IPS-18c (cell line): ENCODE results near the gene PRRG4.
"Not testable (repeated sequence)": the region's sequence is repeated elsewhere in the genome, so short reads cannot be mapped to it uniquely, and the experiment has no call there.

Experiments
- H3K4me3 ChIP-seq: 2 replicates; pipeline ENCODE4 v1.7.0; 2013; ENCODE audit warnings: low read depth, mild to moderate bottlenecking, low read length, moderate library complexity; ENCODE audit not compliant: insufficient read depth
- H3K9me3 ChIP-seq: one replicate; pipeline ENCODE4 v1.6.1; 2013; ENCODE audit warnings: mild to moderate bottlenecking, low read length, moderate library complexity; ENCODE audit not compliant: control insufficient read depth, insufficient read depth

The PRRG4 gene

GRCh38 chr11:32823617-32824016 lies 6.1 kb upstream of the PRRG4 start:
- not testable (repeated sequence) for H3K4me3 ChIP-seq, H3K9me3 ChIP-seq

- no peaks in the 10 kb centered on the region for H3K9me3 ChIP-seq
- H3K4me3 ChIP-seq: no peak overlapping the region
Observed at GRCh38 chr11:32826113-32826512, 3.6 kb upstream of the PRRG4 start.

- Histone ChIP-seq H3K4me3 (no peak overlapping the region), H3K9me3 (no peaks in the 10 kb centered on the region)
Observed at GRCh38 chr11:32827276-32827675, 2.5 kb upstream of the PRRG4 start.

- H3K4me3 ChIP-seq: peak overlapping the region; percentile 77
- H3K9me3 ChIP-seq: no peaks in the 10 kb centered on the region
Observed at GRCh38 chr11:32829157-32829679, 509 bp upstream of the PRRG4 start.

- Histone ChIP-seq H3K9me3 (no peaks in the 10 kb centered on the region), H3K4me3 (peak overlapping the region; percentile 77)
Observed at GRCh38 chr11:32830413-32830738, 649 bp downstream of the PRRG4 start.

GRCh38 chr11:32830796-32831195 lies 1.1 kb downstream of the PRRG4 start:
- Histone ChIP-seq H3K9me3 (no peaks in the 10 kb centered on the region), H3K4me3 (no peak overlapping the region; the same call in 1 of the 2 replicates)

GRCh38 chr11:32831221-32831620 lies 1.5 kb downstream of the PRRG4 start:
- Histone ChIP-seq H3K4me3 (no peak overlapping the region), H3K9me3 (no peaks in the 10 kb centered on the region)

DNA sequence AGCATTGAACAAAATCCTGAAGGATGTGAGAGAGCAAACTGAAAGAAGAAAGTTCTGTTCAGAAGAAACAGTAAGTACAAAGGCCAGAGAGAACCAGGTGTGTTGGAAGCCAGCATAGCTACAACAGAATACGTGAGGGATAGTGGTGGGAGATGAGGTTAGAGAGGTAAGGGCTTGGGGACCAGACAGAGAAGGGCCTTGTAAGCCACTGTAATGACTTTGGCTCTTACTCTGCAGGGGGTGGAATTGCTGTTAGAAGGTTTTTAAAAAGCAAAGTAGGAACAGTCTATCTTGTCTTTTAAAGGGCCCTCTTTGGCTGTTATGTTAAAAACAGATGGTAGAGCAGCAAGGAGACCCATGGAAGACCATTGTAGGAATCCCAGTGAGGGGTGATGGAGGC lies 4.2 kb downstream of the PRRG4 start:
- Histone ChIP-seq H3K4me3 (no peak overlapping the region), H3K9me3 (no peaks in the 10 kb centered on the region)

DNA sequence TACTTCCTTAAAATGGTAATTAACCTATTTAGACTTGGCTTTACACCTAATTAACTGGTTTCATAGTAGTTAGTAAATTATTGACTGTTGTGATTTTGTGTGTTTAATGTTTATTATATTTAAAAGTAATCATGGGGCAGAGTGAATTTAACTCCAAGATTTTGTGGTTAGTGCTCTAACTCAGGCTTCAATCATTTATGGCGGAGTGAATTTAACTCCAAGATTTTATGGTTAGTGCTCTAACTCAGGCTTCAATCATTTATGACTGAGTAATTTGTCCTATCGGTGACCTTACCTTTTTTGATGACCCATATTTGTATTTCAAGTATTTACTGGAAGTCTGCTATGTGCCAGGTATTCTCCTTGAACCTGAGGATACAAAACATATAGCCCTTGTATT lies 7.2 kb downstream of the PRRG4 start:
- no peaks in the 10 kb centered on the region for H3K9me3 ChIP-seq
- no peak overlapping the region for H3K4me3 ChIP-seq

GRCh38 chr11:32838505-32839274 lies 9.0 kb downstream of the PRRG4 start:
- H3K4me3 ChIP-seq: no peak overlapping the region
- H3K9me3 ChIP-seq: no peaks in the 10 kb centered on the region

DNA sequence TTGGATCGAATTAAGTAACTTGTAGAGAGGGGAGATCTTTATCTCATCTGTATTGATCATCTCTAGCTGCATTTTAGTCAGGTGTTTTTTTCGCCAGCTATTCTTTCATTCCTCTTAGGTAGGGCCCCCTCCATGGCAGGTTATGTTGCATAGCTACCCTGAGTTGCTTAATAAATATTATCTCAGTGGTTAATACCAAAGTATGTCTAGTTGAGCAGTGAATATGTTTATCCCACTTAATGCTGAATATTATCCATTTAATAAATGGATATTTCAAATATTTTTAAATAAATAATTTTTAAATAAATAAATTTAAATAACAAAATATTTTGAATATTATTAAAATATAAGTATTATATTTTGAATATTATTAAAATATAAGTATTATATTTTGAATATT lies 9.6 kb downstream of the PRRG4 start:
- H3K9me3 ChIP-seq: no peaks in the 10 kb centered on the region
- no peak overlapping the region for H3K4me3 ChIP-seq

DNA sequence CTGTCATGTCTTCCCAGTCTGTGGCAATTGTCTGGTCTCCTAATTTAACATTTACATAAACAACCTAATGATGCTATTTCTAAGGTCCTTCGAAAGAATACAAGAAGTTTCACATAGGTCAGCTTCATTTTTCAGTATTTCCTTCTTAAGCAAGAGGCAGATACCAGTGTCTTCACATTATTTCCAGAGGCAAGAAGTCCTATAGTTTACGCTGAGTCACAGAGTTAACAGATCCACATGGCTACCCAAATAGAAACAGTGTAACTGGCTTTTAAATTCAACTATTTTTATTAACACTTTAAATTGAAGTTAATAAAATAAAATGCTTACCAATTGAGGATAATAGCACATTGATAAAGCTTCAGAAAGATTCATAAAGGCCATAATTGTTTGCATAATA lies 10.9 kb downstream of the PRRG4 start:
- H3K9me3 ChIP-seq: no peaks in the 10 kb centered on the region

DNA sequence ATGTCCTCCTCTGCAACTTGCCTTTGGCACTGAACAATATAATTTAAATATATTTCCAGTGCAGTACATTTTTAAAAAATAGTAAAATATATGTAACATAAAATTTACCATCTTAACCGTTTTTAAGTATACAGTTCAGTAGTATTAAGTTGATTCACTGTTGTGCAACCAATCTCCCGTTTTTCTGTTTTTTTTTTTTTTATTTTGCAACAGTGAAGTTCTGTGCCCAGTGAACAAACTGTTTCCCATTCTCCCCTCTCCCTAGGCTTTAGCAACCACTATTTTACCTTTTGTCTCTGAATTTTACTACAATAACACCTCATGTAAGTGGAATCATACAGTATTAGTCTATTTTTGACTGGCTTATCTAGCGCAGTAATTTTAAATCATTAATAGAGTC lies 13.8 kb downstream of the PRRG4 start:
- Histone ChIP-seq H3K4me3 (no peak overlapping the region), H3K9me3 (no peaks in the 10 kb centered on the region)

More for the DNA sequence above, 10.9 kb downstream of the PRRG4 start:
- H3K4me3 ChIP-seq: no peak overlapping the region

DNA sequence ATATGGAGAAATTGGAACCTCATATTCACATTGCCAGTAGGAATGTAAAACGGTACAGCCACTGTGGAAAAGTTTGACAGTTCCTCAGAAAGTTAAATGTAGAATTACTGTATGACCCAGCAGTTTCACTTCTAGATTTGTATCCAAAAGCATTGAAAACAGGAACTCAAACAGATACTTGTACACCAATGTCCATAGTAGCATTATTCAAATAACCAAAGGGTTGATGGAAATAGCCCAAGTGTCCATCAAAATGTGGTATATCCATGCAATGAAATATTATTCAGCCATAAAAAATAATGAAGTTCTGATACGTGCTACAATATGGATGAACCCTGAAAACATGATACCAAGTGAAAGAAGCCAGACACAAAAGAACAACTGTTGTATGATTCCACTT lies 17.8 kb downstream of the PRRG4 start:
- H3K9me3 ChIP-seq: no peaks in the 10 kb centered on the region

GRCh38 chr11:32849761-32850160 lies 20.0 kb downstream of the PRRG4 start:
- H3K9me3 ChIP-seq: no peaks in the 10 kb centered on the region
- no peak overlapping the region for H3K4me3 ChIP-seq

More for the DNA sequence above, 17.8 kb downstream of the PRRG4 start:
- no peak overlapping the region for H3K4me3 ChIP-seq

DNA sequence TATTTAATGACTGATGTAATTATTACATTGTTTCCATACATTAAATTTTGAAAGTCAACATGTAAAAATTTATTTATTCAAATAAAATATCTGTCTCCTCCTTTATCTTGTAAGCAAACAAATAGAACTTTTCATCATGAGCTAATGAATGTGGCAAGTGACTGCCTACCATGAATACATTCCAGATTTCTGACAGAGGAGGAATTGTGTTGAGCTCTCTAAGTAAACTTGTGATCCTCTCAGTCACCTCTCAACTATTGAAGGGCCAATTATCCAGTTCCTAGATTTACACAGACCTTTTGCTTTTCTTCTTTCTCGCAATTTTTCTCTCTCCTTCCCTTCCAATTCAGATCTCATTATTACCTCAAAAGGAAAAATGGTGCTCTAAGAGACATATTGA lies 21.5 kb downstream of the PRRG4 start:
- Histone ChIP-seq H3K4me3 (no peak overlapping the region), H3K9me3 (no peaks in the 10 kb centered on the region)

- H3K4me3 ChIP-seq: no peak overlapping the region
- no peaks in the 10 kb centered on the region for H3K9me3 ChIP-seq
Observed at GRCh38 chr11:32852207-32852606, 22.5 kb downstream of the PRRG4 start.

DNA sequence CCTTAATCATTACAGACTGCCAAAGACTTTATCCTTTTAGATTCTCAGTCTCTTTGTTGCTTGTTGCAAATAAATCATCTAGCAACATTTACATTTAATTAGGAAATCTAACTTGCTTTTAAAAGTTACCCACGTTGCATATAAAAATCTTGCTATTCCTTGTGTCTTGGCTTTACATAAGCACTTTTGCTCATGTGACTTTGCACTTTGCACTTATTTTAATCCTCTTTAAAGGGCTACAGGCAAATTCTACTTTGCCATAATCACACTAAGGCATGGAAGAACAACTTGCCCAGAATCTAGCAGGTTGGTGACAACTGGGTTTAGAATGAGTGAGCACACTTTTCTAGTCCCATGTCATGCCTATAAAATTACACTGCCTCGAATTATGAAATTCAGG lies 25.9 kb downstream of the PRRG4 start:
- Histone ChIP-seq H3K4me3 (no peak overlapping the region), H3K9me3 (no peaks in the 10 kb centered on the region)

GRCh38 chr11:32858731-32859130 lies 29.0 kb downstream of the PRRG4 start:
- Histone ChIP-seq H3K9me3 (no peaks in the 10 kb centered on the region), H3K4me3 (no peak overlapping the region)
